Kidney capillary endothelial cell (primary cell): Measurements from ENCODE around the gene FKBP1A.

ENCODE experiments used
- DNase-seq: peaks from one replicate; pipeline ENCODE4 v3.0.0-alpha.2; 2018; ENCODE audit warnings: low spot score

The FKBP1A gene

GRCh38 chr20:1331801-1332453 is 60.9 kb downstream of the FKBP1A start:
- DNase-seq: no peak

GRCh38 chr20:1331101-1331500 is 61.8 kb downstream of the FKBP1A start:
- no peak for DNase-seq

- no peak for DNase-seq
Observed at GRCh38 chr20:1330075-1330830, 62.6 kb downstream of the FKBP1A start.

GRCh38 chr20:1328680-1329330 is 64.0 kb downstream of the FKBP1A start, which contains the start of gene SDCBP2:
Gene SDCBP2 (minus strand): TSS chr20:1329139. CDS start chr20:1320416, 8,723 bp downstream.
- no peak for DNase-seq

- no peak for DNase-seq
Observed at GRCh38 chr20:1327827-1328679, 64.8 kb downstream of the FKBP1A start.

GRCh38 chr20:1327241-1327653 is 65.6 kb downstream of the FKBP1A start:
- DNase-seq: no peak

GRCh38 chr20:1326031-1326930 is 66.6 kb downstream of the FKBP1A start:
- no peak for DNase-seq

- peak; percentile 98 for DNase-seq
Observed at GRCh38 chr20:1325173-1326030, 67.5 kb downstream of the FKBP1A start.

- peak; percentile 68 for DNase-seq
Observed at GRCh38 chr20:1324598-1325172, 68.2 kb downstream of the FKBP1A start.

GRCh38 chr20:1323830-1324597 is 68.8 kb downstream of the FKBP1A start:
- DNase-seq: no peak

GRCh38 chr20:1323256-1323655 is 69.6 kb downstream of the FKBP1A start:
- no peak for DNase-seq

GRCh38 chr20:1322511-1323245 is 70.2 kb downstream of the FKBP1A start:
- peak; percentile 97 for DNase-seq

- DNase-seq: no peak
Observed at GRCh38 chr20:1321654-1321939, 71.3 kb downstream of the FKBP1A start.

GRCh38 chr20:1320902-1321653 is 71.8 kb downstream of the FKBP1A start:
- DNase-seq: no peak

GRCh38 chr20:1320016-1320415 is 72.8 kb downstream of the FKBP1A start:
- DNase-seq: no peak

- DNase-seq: no peak
Observed at GRCh38 chr20:1319462-1319861, 73.4 kb downstream of the FKBP1A start.

- no peak for DNase-seq
Observed at GRCh38 chr20:1319051-1319450, 73.8 kb downstream of the FKBP1A start.
